ENCODE data around the gene IFIT1B.
"Not testable (repeated sequence)": the region's sequence is repeated elsewhere in the genome, so short reads cannot be mapped to it uniquely, and the experiment has no call there.

Gene IFIT1B

DNA sequence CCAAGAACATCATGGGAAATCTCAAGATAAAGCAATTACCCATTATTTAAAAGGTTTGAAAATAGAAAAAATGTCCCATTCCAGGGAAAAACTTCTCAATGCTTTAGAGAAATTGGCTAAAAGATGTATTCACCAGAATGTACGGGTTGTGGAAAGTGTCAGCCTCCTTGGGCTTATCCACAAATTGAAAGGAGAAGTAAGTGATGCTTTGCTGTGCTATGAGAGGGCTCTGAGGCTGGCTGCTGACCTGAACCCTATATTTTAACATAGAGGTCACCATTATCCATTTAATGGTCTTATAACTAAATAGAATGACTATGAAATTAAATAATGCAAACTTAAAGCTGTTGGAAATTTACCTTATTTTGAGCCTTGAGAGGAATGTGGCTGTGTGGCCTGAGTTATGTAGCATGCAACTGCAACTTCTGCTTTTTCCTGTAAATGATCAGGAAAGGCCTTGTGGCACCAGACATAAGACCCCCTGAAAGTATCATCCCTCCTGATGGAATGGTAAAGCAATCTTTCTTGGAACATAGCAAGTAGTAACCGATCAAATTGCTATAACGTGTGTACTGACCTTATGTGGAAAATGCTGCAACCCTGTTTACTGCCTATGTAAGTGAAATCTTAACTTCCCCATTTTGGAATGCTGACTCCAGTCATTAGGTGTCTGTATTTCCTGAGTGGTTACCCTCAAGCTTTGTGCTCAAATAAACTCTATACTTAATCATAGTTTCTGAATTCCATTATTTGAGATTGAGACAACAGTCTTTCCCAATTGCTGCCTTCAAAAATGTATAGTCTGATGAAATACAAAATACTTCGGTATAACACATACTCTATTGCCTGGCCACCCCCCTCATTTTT is 6.9 kb downstream of the IFIT1B start:
- DNase-seq (ENCODE audit: low spot score) = peak; percentile 71

DNA sequence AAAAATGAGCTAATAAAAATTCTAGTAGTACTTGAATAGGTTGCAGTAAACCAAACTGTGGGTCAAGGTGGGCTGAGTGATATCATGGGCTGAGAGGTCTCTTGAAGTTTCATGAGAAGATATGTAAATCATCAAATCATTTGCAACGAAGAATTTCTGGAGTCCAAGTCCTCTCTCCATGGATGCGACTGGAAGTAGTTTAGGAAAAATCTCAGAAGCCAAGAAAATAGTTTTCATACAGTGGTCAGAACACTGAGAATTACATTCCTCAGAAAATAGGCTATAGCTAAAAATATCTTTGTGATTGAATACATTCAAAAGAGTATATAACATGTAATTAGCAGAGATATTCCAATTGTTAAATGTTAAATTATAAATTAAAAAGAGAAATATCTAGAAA is 10.9 kb downstream of the IFIT1B start:
- no peak for DNase-seq (ENCODE audit: low spot score)

DNA sequence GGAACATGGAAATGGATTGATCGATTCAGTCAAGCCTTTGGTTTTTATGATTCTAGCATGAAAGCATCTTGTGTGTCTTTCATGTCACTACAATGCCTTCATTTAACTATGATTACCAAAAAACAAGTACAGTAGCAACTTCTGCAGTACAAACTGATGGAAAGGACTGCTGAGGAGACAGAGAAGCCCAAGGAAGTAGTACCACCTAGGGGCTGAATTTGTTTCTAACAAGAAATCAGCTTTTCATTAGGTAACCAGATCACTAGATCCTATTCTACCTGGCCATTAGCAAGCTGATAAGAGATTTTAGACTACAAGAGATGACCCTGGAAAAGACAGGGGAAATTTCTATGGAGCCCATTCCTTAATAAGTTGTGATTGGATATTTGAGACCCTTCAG is 11.4 kb downstream of the IFIT1B start:
- peak; percentile 89 for DNase-seq (ENCODE audit: low spot score)

DNA sequence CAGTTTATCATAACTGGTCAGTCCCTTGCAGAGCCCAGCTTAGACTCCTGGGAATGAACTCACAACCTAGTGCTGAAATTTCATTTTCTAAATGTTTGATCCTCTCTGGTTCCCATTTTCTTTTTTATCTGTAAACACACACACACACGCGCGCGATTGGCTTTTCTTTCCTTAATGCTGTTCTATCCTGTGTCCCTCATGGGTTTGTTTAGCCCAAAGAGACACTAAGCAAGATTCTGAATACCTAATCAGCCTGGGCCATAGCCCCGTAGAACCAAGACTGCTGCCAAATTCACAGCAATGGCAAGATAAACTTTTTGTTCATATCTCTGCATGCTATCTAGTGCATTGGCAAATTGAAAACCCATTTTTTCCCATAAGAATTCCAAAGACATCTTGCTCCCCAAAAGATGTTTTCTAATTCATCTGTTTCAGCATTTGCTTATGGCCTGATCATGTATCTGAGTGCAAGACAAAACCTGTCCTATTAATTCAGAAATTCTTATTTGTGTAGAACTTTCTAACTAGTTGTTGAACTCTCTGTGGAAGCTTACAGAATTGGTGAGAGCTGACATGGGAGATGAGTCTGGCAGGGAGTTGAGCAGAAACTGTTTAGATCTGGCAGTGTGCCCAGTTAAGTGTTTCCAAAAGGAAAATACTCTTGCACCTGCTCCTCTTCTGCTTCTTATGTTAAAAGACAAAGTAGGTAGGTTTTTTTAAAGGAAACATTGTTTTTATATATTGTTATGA is 12.8 kb downstream of the IFIT1B start:
- DNase-seq (ENCODE audit: low spot score) = peak; percentile 62

DNA sequence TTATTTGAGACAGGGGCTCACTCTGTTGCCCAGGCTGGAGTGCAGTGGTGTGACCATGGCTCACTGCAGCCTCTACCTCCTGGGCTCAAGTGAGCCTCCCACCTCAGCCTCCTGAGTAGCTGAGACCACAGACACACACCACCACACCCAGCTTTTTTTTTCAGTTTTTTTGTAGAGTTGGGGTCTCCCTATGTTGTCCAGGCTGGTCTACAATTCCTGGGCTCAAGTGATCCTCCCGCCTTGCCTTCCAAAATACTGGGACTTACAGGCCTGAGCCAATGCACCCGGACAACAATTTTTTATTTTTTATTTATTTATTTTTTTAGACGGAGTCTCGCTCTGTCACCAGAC is 13.3 kb downstream of the IFIT1B start:
- DNase-seq (ENCODE audit: low spot score) = not testable (repeated sequence)

DNA sequence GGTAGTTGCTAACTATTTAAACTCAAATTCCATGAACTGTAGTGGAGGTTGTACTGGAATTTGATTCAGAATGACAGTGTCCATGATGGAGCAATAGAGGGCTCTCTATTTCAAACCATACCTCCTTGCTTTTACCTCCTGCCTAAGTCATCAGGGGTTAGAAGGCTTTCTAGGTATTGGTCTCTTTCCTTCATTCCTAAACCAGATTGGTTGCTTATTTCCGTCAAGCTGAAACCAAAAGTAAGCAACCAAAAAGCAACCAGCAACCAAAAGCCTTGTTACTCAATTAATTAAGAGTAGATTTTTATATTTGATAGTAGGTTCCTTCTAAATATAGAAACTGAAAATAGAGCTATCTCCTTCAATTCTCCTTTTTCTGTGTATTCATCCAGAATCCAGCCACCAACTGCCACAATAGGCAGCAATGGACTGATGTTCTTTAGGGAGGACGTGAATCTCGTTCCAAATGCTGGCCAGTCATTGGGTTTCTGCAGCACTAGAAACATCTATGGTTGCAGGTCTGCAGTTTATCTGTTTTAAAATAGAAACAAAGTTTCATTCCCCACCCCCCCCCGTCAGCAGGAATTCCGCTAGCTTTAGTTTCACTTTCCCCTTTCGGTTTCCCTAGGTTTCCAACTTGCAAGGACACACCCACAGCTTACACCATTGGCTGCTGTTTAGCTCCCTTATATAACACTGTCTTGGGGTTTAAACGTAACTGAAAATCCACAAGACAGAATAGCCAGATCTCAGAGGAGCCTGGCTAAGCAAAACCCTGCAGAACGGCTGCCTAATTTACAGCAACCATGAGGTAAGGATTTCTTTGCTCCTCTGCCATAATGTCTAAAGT is 14.3 kb downstream of the IFIT1B start, which contains the start of gene IFIT1:
Gene IFIT1 (plus strand): TSS at position 717 of the 850 bp plus-strand sequence. CDS start 90 bp downstream, at position 807.
- DNase-seq (ENCODE audit: low spot score) = peak; percentile 98

DNA sequence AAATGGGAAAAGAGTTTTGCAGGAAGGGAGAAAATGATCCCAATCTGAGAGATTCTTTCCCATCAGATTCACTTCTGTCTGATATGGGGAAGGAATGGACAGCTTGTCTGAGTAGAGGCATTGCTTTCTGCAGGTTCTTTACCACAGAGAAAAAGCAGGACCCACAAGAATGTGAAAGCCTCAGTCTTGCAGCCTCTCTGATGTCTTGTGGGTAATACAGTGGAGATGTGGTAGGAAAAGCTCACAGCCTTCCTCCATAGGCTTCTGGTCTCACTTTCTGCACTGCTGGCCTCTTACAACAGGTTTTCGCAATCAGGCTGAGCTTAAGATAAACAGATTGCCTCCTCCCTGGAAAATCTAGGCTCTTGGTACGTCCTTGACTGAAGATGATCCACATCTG is 15.1 kb downstream of the IFIT1B start:
- DNase-seq (ENCODE audit: low spot score) = peak; percentile 70

DNA sequence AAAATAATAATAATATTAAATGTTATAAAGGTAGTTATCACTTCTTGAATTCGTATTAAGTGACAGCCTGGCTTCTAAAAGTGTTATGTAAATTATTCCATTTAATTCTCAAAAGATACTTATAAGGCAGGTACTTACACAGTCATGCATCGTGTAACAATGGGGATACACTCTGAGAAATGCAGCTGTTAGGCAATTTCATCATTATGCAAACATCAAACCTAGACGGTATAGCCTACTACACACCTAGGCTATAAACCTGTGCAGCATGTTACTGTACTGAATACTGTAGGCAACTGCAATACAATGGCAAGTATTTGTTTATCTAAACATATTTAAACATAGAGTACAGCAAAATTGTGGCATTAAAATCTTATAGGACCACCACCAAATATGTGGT is 16.0 kb downstream of the IFIT1B start:
- no peak for DNase-seq (ENCODE audit: low spot score)

DNA sequence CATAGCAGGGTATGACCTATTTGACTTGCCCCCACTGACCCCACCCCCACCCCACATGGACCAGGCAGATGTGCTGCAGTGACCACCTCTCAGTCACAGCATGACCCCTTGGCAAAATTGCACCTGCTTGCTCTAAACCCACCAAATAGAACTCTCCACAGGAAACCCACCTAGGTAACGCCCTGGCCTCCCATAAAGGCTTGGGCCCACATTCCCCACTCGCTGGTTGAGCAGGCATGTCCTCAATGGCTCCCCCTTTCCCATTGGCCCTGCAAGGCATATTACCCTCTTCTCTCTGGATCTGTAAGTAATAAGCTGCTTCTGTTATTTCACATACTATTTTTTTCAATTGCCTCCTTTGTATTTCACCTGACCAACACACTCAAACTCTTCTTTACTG is 17.3 kb downstream of the IFIT1B start:
- no peak for DNase-seq (ENCODE audit: low spot score)

DNA sequence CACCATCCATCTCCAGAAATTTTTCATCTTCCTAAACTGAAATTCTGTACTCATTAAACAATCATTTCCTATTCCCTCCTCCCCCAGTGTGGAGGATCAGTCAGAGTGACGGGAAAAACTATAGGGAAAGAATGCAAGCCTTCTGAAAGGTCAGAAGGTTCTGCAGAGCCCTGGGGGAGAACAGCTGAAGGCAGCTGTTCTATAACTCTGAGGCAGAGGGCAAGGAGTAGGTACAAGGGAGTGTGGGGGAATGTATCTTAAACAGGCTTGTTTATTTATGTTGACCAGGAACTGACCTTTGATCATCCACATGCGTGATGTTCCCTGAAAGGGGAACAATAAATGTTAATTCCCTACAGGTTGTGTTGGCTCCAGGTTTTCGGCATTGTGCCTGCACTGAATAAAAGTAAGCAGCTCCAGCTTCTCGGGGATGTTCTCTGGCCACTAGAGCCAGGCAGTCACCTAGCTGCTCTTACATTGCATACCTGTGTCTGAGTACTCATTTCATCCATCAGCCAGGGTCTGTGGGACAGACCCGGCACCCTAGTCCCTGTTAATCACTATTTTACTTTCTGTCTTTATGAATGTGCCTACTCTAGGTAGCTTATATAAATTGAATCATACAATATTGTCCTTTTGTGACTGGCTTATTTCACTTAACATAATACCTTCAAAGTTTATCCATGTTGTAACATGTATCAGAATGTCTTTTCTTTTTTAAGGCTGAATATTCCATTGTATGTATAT is 20.3 kb downstream of the IFIT1B start:
- DNase-seq (ENCODE audit: low spot score) = no peak

DNA sequence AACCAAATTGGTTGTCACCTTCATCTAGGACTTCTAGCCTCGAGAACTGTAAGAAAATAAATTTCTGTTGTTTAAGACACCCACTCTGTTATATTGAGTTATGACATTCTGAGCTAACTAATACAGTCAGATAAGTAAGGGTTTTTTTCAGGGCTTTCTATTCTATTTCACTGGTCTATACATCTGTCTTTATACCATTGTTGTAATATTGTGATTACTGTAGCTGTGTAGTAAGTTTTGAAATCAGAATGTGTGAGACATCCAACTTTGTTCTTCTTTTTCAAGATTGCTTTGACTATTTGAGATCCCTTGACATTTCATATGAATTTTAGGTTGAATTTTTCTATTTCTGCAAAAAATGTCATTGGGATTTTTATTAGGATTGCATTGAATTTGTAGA is 22.1 kb downstream of the IFIT1B start:
- no peak for DNase-seq (ENCODE audit: low spot score)

DNA sequence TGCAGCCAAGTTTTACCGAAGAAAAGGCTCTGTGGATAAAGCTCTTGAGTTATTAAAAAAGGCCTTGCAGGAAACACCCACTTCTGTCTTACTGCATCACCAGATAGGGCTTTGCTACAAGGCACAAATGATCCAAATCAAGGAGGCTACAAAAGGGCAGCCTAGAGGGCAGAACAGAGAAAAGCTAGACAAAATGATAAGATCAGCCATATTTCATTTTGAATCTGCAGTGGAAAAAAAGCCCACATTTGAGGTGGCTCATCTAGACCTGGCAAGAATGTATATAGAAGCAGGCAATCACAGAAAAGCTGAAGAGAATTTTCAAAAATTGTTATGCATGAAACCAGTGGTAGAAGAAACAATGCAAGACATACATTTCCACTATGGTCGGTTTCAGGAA is 25.2 kb downstream of the IFIT1B start:
- DNase-seq (ENCODE audit: low spot score) = no peak

DNA sequence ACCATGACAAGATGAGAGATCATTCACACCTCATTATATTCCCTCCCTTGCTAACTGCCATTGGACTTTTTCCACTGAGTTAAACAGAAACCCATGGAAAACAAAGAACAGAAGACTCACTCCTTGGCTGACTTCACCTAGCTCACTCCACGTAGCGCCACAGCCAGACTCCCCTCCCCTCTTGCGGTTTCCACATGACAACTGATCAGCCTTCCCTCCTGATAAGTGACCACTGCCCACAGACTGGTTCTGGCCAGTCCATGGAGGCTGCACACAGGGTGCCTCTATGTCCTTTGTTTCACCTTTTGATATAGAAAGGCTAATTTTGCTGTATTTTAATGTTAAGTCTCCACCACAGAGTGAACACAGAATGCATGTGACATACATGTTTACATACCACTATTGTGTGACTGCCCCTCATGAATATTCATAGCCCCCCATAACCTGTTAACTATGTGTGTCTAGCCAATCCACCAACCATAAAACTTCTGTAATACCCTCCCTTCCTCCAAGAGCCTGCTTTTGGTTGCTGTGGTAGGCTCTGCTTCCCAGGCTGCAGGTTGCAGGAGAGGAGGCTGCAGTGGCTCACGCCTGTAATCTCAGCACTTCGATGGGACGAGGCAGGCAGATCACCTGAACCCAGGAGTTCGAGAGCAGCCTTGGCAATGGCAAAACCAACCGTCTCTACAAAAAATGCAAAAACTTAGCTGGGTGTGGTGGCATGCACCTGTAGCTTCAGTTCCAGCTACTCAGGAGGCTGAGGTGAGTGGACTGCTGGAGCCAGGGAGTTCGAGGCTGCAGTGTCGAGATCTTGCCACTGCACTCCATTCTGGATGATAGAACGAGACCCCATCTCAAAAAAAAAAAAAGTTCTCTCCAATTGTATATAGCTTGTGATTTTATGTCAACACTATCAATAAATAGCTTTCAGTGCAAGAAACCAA is 26.5 kb downstream of the IFIT1B start:
- DNase-seq (ENCODE audit: low spot score) = no peak

DNA sequence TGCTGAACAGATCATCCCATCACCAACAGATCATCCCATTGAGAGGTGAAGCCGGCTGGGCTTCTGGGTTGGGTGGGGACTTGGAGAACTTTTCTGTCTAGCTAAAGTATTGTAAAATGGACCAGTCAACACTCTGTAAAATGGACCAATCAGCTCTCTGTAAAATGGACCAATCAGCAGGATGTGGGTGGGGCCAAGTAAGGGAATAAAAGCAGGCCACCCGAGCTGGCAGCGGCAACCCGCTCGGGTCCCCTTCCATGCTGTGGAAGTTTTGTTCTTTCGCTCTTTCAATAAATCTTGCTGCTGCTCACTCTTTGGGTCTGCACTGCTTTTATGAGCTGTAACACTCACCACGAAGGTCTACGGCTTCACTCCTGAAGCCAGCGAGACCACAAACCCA is 28.3 kb downstream of the IFIT1B start:
- DNase-seq (ENCODE audit: low spot score) = not testable (repeated sequence)

DNA sequence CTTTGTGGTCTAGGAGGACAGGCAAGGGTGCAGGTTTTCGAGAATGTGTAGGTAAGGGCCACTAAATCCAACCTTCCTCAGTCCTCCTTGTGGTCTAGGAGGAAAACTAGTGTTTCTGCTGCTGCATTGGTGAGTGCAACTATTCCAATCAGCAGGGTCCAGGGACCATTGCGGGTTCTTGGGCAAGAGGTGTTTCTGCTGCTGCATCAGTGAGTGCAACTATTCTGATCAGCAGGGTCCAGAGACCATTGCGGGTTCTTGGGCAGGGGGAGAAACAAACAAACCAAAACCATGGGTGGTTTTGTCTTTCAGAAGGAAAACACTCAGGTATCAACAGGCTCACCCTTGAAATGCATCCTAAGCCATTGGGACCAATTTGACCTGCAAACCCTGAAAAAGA is 29.9 kb downstream of the IFIT1B start:
- not testable (repeated sequence) for DNase-seq (ENCODE audit: low spot score)

DNA sequence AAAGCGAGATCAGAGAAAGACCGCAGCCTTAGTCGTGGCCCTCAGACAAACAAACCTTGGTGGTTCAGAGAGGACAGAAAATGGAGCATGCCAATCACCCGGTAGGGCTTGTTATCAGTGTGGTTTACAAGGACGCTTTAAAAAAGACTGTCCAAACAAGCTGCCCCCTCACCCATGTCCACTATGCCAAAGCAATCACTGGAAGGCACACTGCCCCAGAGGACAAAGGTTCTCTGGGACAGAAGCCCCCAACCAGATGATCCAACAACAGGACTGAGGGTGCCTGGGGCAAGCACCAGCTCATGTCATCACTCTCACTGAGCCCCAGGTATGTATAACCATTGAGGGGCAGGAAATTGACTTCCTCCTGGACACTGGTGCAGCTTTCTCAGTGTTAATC is 31.4 kb downstream of the IFIT1B start:
- DNase-seq (ENCODE audit: low spot score) = not testable (repeated sequence)

DNA sequence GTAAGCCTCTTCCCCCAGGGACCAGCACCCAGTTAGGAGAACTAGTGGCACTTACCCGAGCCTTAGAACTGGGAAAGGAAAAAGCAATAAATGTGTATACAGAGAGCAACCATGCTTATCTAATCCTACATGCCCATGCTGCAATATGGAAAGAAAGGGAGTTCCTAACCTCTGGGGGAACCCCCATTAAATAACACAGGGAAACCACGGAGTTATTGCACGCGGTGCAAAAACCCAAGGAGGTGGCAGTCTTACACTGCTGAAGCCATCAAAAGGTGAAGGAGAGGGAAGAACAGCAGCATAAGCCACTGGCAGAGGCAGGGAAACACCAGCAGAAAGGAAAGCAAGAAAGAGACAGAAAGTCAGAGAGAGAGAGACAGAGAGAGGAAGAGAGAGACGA is 32.7 kb downstream of the IFIT1B start:
- DNase-seq (ENCODE audit: low spot score) = not testable (repeated sequence)

DNA sequence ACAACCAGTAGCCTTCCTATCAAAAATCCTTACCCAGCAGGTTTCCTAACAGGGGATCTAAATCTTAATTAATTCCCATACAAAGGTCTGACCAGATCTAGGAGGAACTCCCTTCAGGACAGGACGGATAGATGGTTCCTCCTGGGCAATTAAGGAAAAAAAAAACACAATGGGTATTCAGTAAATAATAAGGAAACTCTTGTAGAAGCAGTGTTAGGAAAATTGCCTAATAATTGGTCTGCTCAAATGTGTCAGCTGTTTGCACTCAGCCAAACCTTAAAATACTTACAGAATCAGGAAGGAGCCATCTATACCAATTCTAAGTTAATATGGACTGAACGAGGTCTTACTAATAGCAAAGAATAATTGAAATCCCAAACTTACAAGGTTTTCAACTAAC is 33.3 kb downstream of the IFIT1B start:
- DNase-seq (ENCODE audit: low spot score) = not testable (repeated sequence)

DNA sequence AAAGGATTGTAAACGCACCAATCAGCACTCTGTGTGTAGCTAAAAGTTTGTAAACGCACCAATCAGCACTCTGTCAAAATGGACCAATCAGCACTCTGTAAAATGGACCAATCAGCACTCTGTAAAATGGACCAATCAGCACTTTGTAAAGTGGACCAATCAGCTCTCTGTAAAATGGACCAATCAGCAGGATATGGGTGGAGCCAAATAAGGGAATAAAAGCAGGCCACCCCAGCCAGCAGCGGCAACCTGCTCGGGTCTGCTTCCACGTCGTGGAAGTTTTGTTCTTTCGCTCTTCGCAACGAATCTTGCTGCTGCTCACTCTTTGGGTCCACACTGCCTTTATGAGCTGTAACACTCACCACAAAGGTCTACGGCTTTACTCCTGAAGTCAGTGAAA is 34.4 kb downstream of the IFIT1B start:
- not testable (repeated sequence) for DNase-seq (ENCODE audit: low spot score)

DNA sequence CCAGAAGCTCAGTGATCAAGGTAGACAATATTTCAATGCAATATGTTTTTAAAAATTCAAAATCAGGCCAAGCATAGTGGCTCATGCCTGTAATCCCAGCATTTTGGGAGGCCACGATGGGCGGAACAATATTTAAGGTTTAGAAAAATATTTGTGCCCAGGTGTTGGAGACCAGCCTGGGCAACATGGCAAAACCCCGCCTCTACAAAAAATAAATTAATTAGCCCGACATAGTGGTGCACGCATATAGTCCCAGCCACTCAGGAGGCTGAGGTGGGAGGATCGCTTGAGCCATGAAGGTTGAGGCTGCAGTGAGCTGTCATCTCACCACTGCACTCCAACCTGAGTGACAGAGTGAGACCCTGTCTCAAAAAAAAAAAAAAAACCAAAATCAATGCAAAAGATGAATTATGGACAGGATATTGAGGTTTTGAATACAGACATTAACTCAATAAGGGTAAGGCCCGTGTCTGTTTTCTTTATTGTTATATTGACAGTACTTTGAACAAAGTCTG is 35.6 kb downstream of the IFIT1B start:
- no peak for DNase-seq (ENCODE audit: low spot score)

Measured in pons (tissue), 1 donor.